GM19324 (cell line): ENCODE data around the gene B4GALNT3.

Experiments
- ATAC-seq: cut with Tn5 transposase; IDR thresholded peaks from one replicate; pipeline ENCODE4 v1.9.1; 2021; ENCODE audit warnings: mild to moderate bottlenecking, moderate library complexity; ENCODE audit not compliant: unreplicated experiment, low FRiP score

B4GALNT3 gene

DNA sequence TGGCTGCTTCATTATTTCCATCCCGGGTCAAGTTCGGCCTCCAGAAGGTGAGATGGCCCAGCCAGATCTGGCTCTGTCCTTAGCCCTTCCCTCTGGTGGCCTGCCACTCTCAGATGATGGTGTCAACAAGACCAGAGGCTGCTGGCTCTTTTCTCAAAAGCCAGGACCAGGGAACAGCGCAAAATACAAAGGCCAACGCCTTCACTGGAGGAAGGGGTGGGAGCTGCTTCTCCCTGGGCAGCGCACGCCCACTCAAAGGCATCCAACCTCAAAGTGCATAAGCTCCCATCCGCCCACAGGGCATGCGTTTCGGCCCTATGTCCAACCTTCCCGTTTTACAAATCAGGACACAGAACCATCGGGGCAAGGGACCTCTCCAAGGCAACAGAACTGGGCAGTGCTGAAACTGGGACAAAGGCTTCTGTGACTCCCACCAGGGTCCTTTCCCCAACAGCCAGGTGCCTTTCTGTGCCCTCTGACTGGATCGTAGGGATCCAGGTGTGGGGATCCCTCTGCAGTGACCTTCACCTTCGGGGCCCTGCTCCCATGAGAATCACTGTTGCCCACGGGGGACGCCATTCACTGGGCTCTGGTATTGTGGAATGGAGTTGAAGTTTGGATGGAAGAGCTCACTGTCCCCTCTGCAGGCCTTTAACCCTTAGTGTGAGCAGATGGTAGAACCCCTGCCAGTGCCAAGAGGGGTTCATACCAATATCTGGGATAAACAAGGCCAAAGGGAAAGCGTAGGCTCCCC lies 126.8 kb downstream of the B4GALNT3 start:
- ATAC-seq = no peak

GRCh38 chr12:587132-588023 lies 127.6 kb downstream of the B4GALNT3 start:
- ATAC-seq = no peak

- ATAC-seq = no peak
Observed at GRCh38 chr12:588024-588322, 128.2 kb downstream of the B4GALNT3 start.

DNA sequence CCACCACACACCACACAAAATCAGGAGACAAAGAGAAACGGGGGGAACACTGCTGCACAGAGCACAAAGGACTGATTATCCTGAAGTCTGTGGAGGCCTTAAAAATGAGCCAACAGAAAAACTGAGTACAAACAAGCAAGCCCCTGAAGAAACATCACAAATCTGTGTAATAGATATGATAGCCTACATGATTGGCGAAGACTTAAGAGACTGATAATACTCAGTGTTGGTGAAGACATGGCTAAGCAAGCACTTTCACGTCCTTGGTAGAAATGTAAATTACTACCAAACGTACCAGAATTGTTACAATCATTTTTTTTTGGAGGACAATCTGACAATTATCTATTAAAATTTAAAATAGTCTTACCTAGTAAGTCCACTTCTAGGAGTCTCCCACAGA lies 128.9 kb downstream of the B4GALNT3 start:
- no peak for ATAC-seq

- ATAC-seq = no peak
Observed at GRCh38 chr12:590206-590750, 130.5 kb downstream of the B4GALNT3 start.

- ATAC-seq = no peak
Observed at GRCh38 chr12:591167-592023, 131.7 kb downstream of the B4GALNT3 start.

- ATAC-seq = no peak
Observed at GRCh38 chr12:592024-592505, 132.3 kb downstream of the B4GALNT3 start.

DNA sequence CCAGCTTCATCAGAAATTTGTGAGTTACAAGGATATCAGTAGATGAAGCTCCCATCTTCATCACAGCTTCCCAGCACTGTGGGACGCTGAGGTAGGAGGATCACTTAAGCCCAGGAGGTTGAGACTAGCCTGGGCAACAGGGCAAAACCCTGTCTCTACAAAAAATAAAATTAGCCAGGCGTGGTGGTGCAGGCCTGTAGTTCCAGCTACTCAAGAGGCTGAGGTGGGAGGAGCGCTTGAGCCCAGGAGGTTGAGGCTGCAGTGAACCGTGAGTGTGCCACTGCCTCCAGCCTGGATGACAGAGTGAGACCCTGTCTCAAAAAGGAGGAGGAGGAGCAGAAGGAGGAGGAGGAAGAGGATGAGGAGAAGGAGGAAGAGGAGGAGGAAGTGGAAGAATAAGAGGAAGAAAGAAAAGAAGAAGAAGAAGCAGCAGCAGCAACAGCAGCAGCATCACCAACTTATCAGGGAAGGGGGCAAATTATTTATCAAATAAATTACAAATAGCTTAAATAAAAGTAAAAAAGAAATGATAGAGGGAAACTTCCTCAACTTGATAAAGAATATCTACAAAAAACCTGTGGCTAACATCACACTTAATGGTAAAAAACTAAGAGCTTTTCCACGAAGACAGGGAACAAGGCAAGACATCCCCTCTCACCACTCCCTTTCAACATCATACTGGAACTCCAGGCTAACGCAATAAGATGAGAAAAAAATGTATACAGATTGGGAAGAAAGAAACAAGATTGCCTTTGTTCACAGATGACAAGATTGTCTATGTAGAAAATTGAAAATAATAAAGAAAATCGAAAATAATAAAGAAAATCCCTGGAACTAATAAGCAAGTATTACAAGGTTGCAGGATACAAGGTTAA lies 133.9 kb downstream of the B4GALNT3 start:
- ATAC-seq = no peak

DNA sequence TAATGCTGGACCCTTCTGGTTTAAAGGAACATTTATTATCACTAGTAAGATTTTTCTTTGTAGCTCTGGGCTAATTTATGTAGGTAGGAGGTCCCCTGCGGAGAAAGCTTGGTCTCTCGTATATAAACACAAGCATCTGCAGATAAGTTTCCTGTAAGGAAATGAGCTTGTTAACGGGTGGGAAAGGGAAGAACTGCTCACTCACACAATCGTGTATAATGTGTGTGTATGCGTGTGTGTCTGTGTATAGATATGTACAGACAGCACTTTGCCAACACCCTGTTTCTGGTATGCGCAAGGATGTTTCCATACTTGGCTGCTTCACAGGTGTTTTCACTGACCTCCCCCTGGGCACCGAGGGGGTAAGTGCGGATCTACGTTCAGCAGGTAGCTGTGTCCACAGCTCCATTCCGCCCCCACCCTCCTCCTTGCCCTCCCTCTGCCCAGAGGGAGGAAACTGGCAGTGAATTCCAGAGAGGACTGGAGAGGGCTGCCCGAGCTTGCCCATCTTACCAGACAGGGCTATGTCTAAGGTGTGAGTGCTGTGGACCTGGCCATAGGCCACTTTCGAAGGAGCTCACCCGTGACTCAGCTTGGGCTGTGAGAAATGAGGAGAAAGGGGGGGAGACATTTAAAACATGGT lies 138.3 kb downstream of the B4GALNT3 start:
- no peak for ATAC-seq

- ATAC-seq = no peak
Observed at GRCh38 chr12:599756-600155, 140.0 kb downstream of the B4GALNT3 start.

- no peak for ATAC-seq
Observed at GRCh38 chr12:601976-602699, 142.4 kb downstream of the B4GALNT3 start.

DNA sequence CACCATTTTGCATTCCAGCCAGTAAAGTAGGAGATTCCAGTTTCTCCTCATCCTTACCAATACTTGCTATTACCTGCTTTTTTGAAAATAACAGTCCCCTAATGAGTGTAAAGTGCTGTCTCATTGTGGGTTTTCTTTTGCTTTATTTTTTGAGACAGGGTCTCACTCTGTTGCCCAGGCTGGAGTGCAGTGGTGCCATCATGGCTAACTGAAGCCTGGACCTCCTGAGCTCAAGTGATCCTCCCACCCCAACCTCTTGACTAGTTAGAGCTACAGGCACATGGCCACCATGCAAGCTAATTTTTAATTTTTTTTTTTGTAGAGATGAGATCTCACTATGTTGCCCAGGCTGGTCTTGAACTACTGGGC lies 142.9 kb downstream of the B4GALNT3 start:
- ATAC-seq = no peak

- ATAC-seq = no peak
Observed at GRCh38 chr12:604956-605355, 145.2 kb downstream of the B4GALNT3 start.

DNA sequence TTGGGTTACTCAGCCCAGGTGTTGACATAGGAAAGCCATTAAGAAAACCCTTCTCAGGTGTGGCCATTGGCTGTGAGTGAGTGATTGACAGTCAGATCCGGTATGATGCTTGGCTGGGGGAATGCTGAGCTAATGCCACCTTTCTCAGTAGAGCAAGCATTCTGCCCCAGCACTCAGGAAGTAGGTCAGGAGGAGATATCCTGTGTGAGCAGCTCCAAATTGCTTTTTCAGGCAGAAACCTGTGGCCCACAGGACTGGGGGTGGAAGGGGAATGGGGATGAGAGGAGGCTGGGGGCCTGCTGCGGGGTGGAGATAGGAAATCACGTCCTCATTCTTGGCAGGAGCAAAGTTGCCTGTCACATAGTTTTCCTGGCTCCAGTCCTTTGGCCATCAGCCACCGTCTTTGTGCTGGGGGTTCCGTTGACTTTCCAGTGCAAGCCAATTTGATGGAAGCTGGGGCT lies 147.8 kb downstream of the B4GALNT3 start:
- ATAC-seq = no peak

- no peak for ATAC-seq
Observed at GRCh38 chr12:608413-608812, 148.7 kb downstream of the B4GALNT3 start.

- no peak for ATAC-seq
Observed at GRCh38 chr12:608921-609320, 149.2 kb downstream of the B4GALNT3 start.

- no peak for ATAC-seq
Observed at GRCh38 chr12:611721-612120, 152.0 kb downstream of the B4GALNT3 start.

- ATAC-seq = no peak
Observed at GRCh38 chr12:612293-612692, 152.6 kb downstream of the B4GALNT3 start.
